ENCODE results near the gene POLL.

DNA sequence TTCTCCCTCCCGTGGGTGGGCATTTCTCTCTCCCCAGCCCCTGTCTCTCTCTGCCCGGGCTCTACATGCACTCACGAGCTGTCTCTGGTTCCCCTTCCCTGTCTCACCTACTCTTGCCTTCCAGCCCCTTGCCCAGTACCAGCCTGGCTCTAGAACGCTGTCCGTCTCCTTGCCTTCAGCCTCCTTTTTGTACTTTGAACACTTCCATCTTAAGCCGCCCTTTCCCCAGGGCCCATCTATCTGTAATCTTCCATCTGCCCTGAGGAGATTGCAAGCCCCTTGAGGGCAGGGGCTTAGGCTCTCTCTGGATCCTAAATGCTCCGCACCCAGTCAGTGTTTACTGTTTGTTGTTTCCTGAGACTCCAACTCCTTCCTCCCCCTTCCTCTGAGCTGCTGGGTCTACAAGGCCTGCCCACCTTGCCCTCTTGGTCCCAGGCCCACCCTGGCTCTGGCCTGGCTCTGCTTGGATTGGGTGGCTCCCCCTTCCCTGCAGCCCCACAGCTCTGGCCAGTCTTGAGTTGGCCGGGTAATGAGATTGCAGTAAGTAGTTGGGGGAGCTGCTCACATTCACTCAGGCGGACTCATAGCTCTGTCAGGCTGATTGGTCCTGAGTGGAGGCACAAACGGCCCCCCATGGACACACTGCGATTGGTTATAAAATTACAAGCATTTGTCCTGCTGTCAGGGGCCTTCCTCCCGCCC lies 28.3 kb downstream of the POLL start:
- TF ChIP-seq, protein P1, sequence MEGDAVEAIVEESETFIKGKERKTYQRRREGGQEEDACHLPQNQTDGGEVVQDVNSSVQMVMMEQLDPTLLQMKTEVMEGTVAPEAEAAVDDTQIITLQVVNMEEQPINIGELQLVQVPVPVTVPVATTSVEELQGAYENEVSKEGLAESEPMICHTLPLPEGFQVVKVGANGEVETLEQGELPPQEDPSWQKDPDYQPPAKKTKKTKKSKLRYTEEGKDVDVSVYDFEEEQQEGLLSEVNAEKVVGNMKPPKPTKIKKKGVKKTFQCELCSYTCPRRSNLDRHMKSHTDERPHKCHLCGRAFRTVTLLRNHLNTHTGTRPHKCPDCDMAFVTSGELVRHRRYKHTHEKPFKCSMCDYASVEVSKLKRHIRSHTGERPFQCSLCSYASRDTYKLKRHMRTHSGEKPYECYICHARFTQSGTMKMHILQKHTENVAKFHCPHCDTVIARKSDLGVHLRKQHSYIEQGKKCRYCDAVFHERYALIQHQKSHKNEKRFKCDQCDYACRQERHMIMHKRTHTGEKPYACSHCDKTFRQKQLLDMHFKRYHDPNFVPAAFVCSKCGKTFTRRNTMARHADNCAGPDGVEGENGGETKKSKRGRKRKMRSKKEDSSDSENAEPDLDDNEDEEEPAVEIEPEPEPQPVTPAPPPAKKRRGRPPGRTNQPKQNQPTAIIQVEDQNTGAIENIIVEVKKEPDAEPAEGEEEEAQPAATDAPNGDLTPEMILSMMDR (conservative IDR thresholded peaks at IDR 0.05 in 1 of 2, IDR thresholded peaks at IDR 0.05 in 1 of 2; ENCODE audit: low read depth in 1 of 2, low read length in 2 of 2): no peak
- TF ChIP-seq EZH2 (IDR thresholded peaks at IDR 0.05; ENCODE audit: low read length, missing control alignments): no peak
